ENCODE data around the gene NCAPD2. TPM values are rescaled to one million over a fixed set of nuclear protein-coding genes. Genes with fewer than 3 reads are reported as not detected.
"Not testable (repeated sequence)": the region's sequence is repeated elsewhere in the genome, so short reads cannot be mapped to it uniquely, and the experiment has no call there.

Gene NCAPD2
- total and polyA plus RNA-seq, 8 donors: 5.6 to 16.2 (median 8.5) TPM

- H3K27ac ChIP-seq: no peak overlapping the region
- intact Hi-C loops (cut with DNase I): no loop called here
- ATAC-seq (no peak), DNase-seq (no peak), FAIRE-seq (no peak)
- no peaks in the 10 kb centered on the region for H3K9me3 ChIP-seq
- H3K27me3 ChIP-seq: no peaks in the 10 kb centered on the region
- TF ChIP-seq, protein P1, sequence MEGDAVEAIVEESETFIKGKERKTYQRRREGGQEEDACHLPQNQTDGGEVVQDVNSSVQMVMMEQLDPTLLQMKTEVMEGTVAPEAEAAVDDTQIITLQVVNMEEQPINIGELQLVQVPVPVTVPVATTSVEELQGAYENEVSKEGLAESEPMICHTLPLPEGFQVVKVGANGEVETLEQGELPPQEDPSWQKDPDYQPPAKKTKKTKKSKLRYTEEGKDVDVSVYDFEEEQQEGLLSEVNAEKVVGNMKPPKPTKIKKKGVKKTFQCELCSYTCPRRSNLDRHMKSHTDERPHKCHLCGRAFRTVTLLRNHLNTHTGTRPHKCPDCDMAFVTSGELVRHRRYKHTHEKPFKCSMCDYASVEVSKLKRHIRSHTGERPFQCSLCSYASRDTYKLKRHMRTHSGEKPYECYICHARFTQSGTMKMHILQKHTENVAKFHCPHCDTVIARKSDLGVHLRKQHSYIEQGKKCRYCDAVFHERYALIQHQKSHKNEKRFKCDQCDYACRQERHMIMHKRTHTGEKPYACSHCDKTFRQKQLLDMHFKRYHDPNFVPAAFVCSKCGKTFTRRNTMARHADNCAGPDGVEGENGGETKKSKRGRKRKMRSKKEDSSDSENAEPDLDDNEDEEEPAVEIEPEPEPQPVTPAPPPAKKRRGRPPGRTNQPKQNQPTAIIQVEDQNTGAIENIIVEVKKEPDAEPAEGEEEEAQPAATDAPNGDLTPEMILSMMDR (IDR thresholded peaks at IDR 0.05): no peak
- H3K4me1 ChIP-seq: peaks cover 0 to 10% (median 0%) of the 10 kb centered on the region in 3 donors
- no peak overlapping the region for H3K4me3 ChIP-seq
- no peaks in the 10 kb centered on the region for H3K36me3 ChIP-seq
- 76 to 78% methylated on average over 11 of the region's 11 CpGs for WGBS, 2 donors
Measured at GRCh38 chr12:6472491-6472890, 21.4 kb upstream of the NCAPD2 start.

GRCh38 chr12:6475233-6475975, 18.5 kb upstream of the NCAPD2 start:
- intact Hi-C loops (cut with DNase I); H3K27ac ChIP-seq; DNase-seq; ATAC-seq; H3K4me3 ChIP-seq; FAIRE-seq; H3K9me3 ChIP-seq; H3K4me1 ChIP-seq; H3K27me3 ChIP-seq; H3K36me3 ChIP-seq: not testable (repeated sequence)
- 81 to 84% methylated on average over 35 to 47 of the region's 48 CpGs for WGBS, 2 donors

- DNase-seq (no peak), FAIRE-seq (no peak), ATAC-seq (no peak)
- no peak overlapping the region for H3K27ac ChIP-seq
- H3K27me3 ChIP-seq: no peaks in the 10 kb centered on the region
- H3K4me3 ChIP-seq: no peak overlapping the region
- intact Hi-C loops (cut with DNase I): no loop called here
- no peaks in the 10 kb centered on the region for H3K36me3 ChIP-seq
- no peaks in the 10 kb centered on the region for H3K4me1 ChIP-seq
- 63 to 75% methylated on average over 3 of the region's 3 CpGs for WGBS, 2 donors
- no peaks in the 10 kb centered on the region for H3K9me3 ChIP-seq
- TF ChIP-seq, protein P1 (IDR thresholded peaks at IDR 0.05): no peak
Measured at GRCh38 chr12:6476489-6476888, 17.4 kb upstream of the NCAPD2 start.

DNA sequence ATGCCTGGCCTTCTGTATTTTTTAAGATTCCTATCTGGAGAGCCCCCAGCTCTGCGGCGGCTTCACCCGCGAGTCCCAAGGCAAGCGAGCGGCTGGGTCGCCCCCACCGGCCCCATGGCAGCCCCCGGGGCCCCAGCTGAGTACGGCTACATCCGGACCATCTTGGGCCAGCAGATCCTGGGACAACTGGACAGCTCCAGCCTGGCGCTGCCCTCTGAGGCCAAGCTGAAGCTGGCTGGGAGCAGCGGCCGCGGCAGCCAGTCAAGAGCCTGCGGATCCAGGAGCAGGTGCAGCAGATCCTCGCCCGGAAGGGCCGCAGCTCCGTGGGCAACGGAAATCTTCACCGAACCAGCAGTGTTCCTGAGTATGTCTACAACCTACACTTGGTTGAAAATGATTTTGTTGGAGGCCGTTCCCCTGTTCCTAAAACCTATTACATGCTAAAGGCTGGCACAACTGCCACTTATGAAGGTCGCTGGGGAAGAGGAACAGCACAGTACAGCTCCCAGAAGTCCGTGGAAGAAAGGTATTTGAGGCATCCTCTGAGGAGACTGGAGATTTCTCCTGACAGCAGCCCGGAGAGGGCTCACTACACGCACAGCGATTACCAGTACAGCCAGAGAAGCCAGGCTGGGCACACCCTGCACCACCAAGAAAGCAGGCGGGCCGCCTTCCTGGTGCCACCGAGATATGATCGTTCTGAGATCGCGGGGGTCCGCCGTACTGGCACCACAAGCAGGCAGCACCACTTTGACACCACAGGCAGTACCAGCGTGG, 16.1 kb upstream of the NCAPD2 start:
- H3K27ac ChIP-seq; H3K27me3 ChIP-seq; H3K4me1 ChIP-seq; FAIRE-seq; ATAC-seq; DNase-seq; H3K4me3 ChIP-seq; intact Hi-C loops (cut with DNase I); H3K36me3 ChIP-seq; H3K9me3 ChIP-seq: not testable (repeated sequence)
- WGBS, 2 donors: 84 to 91% methylated on average over 37 of the region's 37 CpGs

DNA sequence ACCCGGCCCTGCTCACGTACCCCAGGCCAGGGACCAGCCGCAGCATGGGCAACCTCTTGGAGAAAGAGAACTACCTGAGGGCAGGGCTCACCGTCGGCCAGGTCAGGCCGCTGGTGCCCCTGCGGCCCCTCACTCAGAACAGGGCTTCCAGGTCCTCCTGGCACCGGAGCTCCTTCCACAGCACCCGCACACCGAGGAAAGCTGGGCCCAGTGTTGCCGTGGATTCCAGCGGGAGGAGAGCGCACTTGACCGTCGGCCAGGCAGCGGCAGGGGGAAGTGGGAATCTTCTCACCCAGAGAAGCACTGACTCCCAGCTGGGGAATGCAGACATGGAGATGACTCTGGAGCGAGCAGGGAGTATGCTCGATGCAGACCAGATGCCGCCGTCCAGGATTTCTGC, 15.5 kb upstream of the NCAPD2 start:
- DNase-seq: no peak
- Histone ChIP-seq H3K36me3 (no peaks in the 10 kb centered on the region), H3K27ac (no peak overlapping the region), H3K9me3 (no peaks in the 10 kb centered on the region), H3K27me3 (no peaks in the 10 kb centered on the region), H3K4me3 (no peak overlapping the region), H3K4me1 (no peaks in the 10 kb centered on the region)
- no peak for ATAC-seq
- WGBS, 2 donors: 73 to 83% methylated on average over 20 of the region's 20 CpGs
- TF ChIP-seq, protein P1 (IDR thresholded peaks at IDR 0.05): no peak
- intact Hi-C loops (cut with DNase I): no loop called here
- FAIRE-seq: no peak

DNA sequence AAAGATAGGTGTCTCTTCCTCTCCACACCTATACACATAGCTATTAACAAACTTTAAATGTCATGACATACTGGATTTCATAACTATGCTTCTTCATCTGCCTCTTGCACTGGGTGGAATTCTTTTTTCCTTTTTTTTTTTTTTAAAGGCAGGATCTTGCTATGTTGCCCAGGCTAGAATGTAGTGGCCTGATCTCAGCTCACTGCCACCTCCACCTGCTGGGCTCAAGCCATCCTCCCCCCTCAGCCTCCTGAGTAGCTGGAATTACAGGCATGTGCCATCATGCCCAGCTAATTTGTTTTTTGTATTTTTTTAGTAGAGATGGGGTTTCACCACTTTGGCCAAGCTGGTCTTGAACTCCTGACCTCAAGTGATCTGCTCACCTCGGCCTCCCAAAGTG, 5.7 kb upstream of the NCAPD2 start:
- TF ChIP-seq, protein P1 (IDR thresholded peaks at IDR 0.05): no peak
- ATAC-seq: no peak
- Histone ChIP-seq H3K27me3 (no peaks in the 10 kb centered on the region), H3K4me1 (peaks cover 0 to 6% (median 0%) of the 10 kb centered on the region in 3 donors), H3K27ac (no peak overlapping the region), H3K9me3 (no peaks in the 10 kb centered on the region), H3K36me3 (no peaks in the 10 kb centered on the region), H3K4me3 (no peak overlapping the region)
- no peak for DNase-seq
- intact Hi-C loops (cut with DNase I): no loop called here
- no peak for FAIRE-seq
- 85% methylated on average over 1 of the region's 1 CpG for WGBS, 2 donors
